Hindlimb muscle (tissue), 1 donor: ENCODE data around the gene SIX1. TPM values are rescaled to one million over a fixed set of nuclear protein-coding genes. Genes with fewer than 3 reads are reported as not detected.

ENCODE experiments used
- polyA plus RNA-seq: library from polyadenylated mRNA; unstranded; fragments of 120-200 nt; gene quantifications from one replicate; pipeline ENCODE4 v1.2.1, GENCODE V29; 2013; ENCODE audit not compliant: insufficient read length

Gene SIX1
- polyA plus RNA-seq, 1 donor, result 85.1 TPM

Other genes with a start within 250 kb of the SIX1 start
- gene C14orf39, start 163.4 kb downstream of the SIX1 start, polyA plus RNA-seq, result 1.7 TPM
- gene SIX6, start 140.3 kb downstream of the SIX1 start, polyA plus RNA-seq, result not detected
- gene SIX4, start 74.9 kb upstream of the SIX1 start, polyA plus RNA-seq, result 26.3 TPM
- 48.6 TPM for gene MNAT1, start 85.3 kb upstream of the SIX1 start, polyA plus RNA-seq